ENCODE results near the gene MTMR3. TPM values are rescaled to one million over a fixed set of nuclear protein-coding genes. Genes with fewer than 3 reads are reported as not detected.

Gene MTMR3
- polyA plus RNA-seq, 1 of the 3 experiments (the other 2 are of a cell fraction) = 20.4 TPM

DNA sequence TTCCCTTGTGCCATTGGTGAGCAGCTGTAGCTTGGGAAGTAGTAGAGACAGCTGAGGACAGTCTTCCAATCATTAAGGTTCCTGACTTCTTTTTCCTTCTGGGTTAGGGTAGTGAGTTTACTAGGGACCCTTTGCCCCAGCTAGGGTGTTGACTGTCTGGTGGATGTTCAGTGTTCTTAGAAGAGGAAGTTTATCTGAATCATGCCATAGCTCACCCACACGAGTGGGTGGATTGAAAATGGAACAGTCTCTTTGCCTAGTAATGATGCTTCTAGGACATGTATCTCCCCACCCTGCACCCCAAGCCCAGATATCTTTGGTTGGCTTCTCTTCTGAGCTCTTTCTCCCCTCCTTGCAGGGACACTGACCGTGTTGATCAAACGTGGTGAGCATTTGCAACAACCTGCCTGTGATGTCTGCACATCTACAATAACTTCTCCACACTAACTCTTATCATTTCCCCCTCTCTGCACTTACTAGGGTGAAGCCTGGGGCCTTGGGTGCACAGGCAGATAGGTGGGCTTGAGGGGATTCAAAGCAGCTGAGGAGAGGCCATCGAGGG, 140.2 kb downstream of the MTMR3 start:
- TF ChIP-seq TEAD4 (IDR thresholded peaks at IDR 0.05; ENCODE audit: borderline replicate concordance, insufficient read depth) = no peak
- TF ChIP-seq EZH2phosphoT487 (IDR thresholded peaks at IDR 0.05; ENCODE audit: borderline replicate concordance, low read depth) = no peak
- TF ChIP-seq RAD21 (IDR thresholded peaks at IDR 0.05; ENCODE audit: low read length) = no peak
- no peak for TF ChIP-seq NRF1 (IDR thresholded peaks at IDR 0.05; ENCODE audit: low read depth, low read length)
- Histone ChIP-seq H3K9ac (no peak overlapping the region), H3K4me3 (ENCODE audit: low read depth in 2 of 2, low read length in 1 of 2) (no peak overlapping the region), H3F3A (replicated peaks; ENCODE audit: insufficient read depth) (peaks cover 1% of the 10 kb centered on the region), H3K27ac (ENCODE audit: low read depth in 2 of 2, low read length in 1 of 2) (no peak overlapping the region), H3K36me3 (replicated peaks in 1 of 2; ENCODE audit: control insufficient read depth in 1 of 2, insufficient read depth in 2 of 2, low read length in 1 of 2) (peaks cover 54 to 83% of the 10 kb centered on the region in 2 experiments), H3K79me2 (ENCODE audit: insufficient read depth) (no peaks in the 10 kb centered on the region), H3K27me3 (ENCODE audit: insufficient read depth) (no peaks in the 10 kb centered on the region), H3K9me3 (no peaks in the 10 kb centered on the region), H2AFZ (ENCODE audit: low read depth) (no peak overlapping the region), H3K4me2 (no peak overlapping the region), H4K20me1 (ENCODE audit: insufficient read depth) (no peaks in the 10 kb centered on the region), H3K9me2 (no peaks in the 10 kb centered on the region), H3K4me1 (ENCODE audit: control insufficient read depth in 1 of 2, insufficient read depth in 2 of 2, low read depth in 1 of 2, low read length in 1 of 2) (peaks cover 0 to 18% of the 10 kb centered on the region in 2 experiments; a peak in 2 of 4 replicates)
- 82% methylated on average over 4 of the region's 4 CpGs for WGBS (ENCODE audit: low lambda C conversion rate)
- CTCF ChIA-PET = interaction anchor here (0.6 to 1.9 kb wide), 7 partner anchors 17 to 387 kb away, joined by 3 to 8 read pairs (median 4); partner anchors contain the start of gene MTMR3
- DNase-seq = no peak
- POLR2A ChIA-PET = no interaction called here

DNA sequence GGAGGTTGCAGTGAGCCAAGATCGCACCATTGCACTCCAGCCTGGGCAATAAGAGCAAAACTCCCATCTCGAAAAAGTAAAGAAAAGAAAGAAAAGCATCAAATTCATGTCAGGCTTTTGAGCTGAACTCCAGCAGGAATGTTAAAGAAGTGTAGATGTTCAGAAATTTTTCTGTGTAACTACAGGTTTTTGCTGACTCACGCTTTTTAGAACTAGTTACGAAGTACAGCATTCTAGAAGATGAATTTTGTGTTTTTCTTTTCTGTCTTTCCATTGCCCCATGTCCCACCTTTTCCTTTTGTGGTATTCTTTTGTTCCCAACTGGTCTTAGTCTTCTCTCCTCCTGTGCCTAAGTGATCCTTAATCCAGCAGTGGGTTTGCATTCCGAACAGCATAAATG, 141.3 kb downstream of the MTMR3 start:
- H3K4me2 ChIP-seq = no peak overlapping the region
- no peaks in the 10 kb centered on the region for H3K9me2 ChIP-seq
- H2AFZ ChIP-seq (ENCODE audit: low read depth) = no peak overlapping the region
- 98% methylated on average over 5 of the region's 5 CpGs for WGBS (ENCODE audit: low lambda C conversion rate)
- no peaks in the 10 kb centered on the region for H3K79me2 ChIP-seq (ENCODE audit: insufficient read depth)
- H3F3A ChIP-seq (replicated peaks; ENCODE audit: insufficient read depth) = no peaks in the 10 kb centered on the region
- H3K27me3 ChIP-seq (ENCODE audit: insufficient read depth) = no peaks in the 10 kb centered on the region
- no peaks in the 10 kb centered on the region for H4K20me1 ChIP-seq (ENCODE audit: insufficient read depth)
- TF ChIP-seq, protein P1, sequence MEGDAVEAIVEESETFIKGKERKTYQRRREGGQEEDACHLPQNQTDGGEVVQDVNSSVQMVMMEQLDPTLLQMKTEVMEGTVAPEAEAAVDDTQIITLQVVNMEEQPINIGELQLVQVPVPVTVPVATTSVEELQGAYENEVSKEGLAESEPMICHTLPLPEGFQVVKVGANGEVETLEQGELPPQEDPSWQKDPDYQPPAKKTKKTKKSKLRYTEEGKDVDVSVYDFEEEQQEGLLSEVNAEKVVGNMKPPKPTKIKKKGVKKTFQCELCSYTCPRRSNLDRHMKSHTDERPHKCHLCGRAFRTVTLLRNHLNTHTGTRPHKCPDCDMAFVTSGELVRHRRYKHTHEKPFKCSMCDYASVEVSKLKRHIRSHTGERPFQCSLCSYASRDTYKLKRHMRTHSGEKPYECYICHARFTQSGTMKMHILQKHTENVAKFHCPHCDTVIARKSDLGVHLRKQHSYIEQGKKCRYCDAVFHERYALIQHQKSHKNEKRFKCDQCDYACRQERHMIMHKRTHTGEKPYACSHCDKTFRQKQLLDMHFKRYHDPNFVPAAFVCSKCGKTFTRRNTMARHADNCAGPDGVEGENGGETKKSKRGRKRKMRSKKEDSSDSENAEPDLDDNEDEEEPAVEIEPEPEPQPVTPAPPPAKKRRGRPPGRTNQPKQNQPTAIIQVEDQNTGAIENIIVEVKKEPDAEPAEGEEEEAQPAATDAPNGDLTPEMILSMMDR (IDR thresholded peaks at IDR 0.05) = no peak
- TF ChIP-seq RCOR1 (IDR thresholded peaks at IDR 0.05; ENCODE audit: low read length) (no peak), FOXJ3 (CRISPR knock-in tag; IDR thresholded peaks at IDR 0.05) (no peak), EP300 (IDR thresholded peaks at IDR 0.05; ENCODE audit: borderline replicate concordance in 1 of 2, low read depth in 1 of 2, low read length in 1 of 2) (no peak), JUND (IDR thresholded peaks at IDR 0.05) (no peak), FOXM1 (IDR thresholded peaks at IDR 0.05; ENCODE audit: low read depth) (no peak), NFIC (IDR thresholded peaks at IDR 0.05; ENCODE audit: borderline replicate concordance) (no peak), TAF1 (IDR thresholded peaks at IDR 0.05; ENCODE audit: borderline replicate concordance, low read depth, low read length) (no peak), POLR2AphosphoS5 (IDR thresholded peaks at IDR 0.05; ENCODE audit: low read depth, low read length) (no peak), ELF1 (IDR thresholded peaks at IDR 0.05) (no peak), NRF1 (IDR thresholded peaks at IDR 0.05; ENCODE audit: low read depth, low read length) (no peak)
- TF ChIP-seq, protein P2, sequence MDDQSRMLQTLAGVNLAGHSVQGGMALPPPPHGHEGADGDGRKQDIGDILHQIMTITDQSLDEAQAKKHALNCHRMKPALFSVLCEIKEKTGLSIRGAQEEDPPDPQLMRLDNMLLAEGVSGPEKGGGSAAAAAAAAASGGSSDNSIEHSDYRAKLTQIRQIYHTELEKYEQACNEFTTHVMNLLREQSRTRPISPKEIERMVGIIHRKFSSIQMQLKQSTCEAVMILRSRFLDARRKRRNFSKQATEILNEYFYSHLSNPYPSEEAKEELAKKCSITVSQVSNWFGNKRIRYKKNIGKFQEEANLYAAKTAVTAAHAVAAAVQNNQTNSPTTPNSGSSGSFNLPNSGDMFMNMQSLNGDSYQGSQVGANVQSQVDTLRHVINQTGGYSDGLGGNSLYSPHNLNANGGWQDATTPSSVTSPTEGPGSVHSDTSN (IDR thresholded peaks at IDR 0.05) = no peak
- TF ChIP-seq, protein P3, sequence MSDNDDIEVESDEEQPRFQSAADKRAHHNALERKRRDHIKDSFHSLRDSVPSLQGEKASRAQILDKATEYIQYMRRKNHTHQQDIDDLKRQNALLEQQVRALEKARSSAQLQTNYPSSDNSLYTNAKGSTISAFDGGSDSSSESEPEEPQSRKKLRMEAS (IDR thresholded peaks at IDR 0.05; ENCODE audit: low read depth) = no peak
- no peak for DNase-seq
- H3K9me3 ChIP-seq = no peaks in the 10 kb centered on the region
- peaks cover 43 to 92% of the 10 kb centered on the region in 2 experiments for H3K36me3 ChIP-seq (replicated peaks in 1 of 2; ENCODE audit: control insufficient read depth in 1 of 2, insufficient read depth in 2 of 2, low read length in 1 of 2)
- CTCF ChIA-PET = interaction anchor here (0.7 to 1.9 kb wide), 6 partner anchors 18 to 335 kb away, joined by 3 to 8 read pairs (median 5); partner anchors contain the start of gene MTMR3
- H3K4me1 ChIP-seq (ENCODE audit: control insufficient read depth in 1 of 2, insufficient read depth in 2 of 2, low read depth in 1 of 2, low read length in 1 of 2) = peaks cover 0 to 18% of the 10 kb centered on the region in 2 experiments; a peak in 1 of 4 replicates
- H3K27ac ChIP-seq (ENCODE audit: low read depth in 2 of 2, low read length in 1 of 2) = no peak overlapping the region
- no peak overlapping the region for H3K9ac ChIP-seq
- POLR2A ChIA-PET = no interaction called here
- no peak overlapping the region for H3K4me3 ChIP-seq (ENCODE audit: low read depth in 2 of 2, low read length in 1 of 2)
